NK-92 (cell line): Measurements from ENCODE around the gene BTG2.

Experiments used
- DNase-seq: peaks from one replicate; lab custom pipeline; 2025; ENCODE audit not compliant: unreplicated experiment; lab: John Stamatoyannopoulos, UW

Gene BTG2

GRCh38 chr1:203316626-203317093 lies 11.3 kb downstream of the BTG2 start:
- DNase-seq: no peak

GRCh38 chr1:203317429-203318228 lies 12.3 kb downstream of the BTG2 start:
- no peak for DNase-seq

- DNase-seq: no peak
Observed at GRCh38 chr1:203318229-203318517, 12.9 kb downstream of the BTG2 start.

GRCh38 chr1:203320591-203321272 lies 15.4 kb downstream of the BTG2 start:
- DNase-seq: no peak

GRCh38 chr1:203321273-203322052 lies 16.1 kb downstream of the BTG2 start:
- DNase-seq: no peak

- no peak for DNase-seq
Observed at GRCh38 chr1:203322500-203323179, 17.3 kb downstream of the BTG2 start.

- DNase-seq: no peak
Observed at GRCh38 chr1:203323587-203323986, 18.3 kb downstream of the BTG2 start.

- no peak for DNase-seq
Observed at GRCh38 chr1:203324105-203325025, 19.0 kb downstream of the BTG2 start.

GRCh38 chr1:203325026-203325417 lies 19.7 kb downstream of the BTG2 start:
- no peak for DNase-seq

GRCh38 chr1:203325418-203326091 lies 20.2 kb downstream of the BTG2 start:
- no peak for DNase-seq

- peak; percentile 71 for DNase-seq
Observed at GRCh38 chr1:203326830-203327683, 21.7 kb downstream of the BTG2 start.

- peak; percentile 15 for DNase-seq
Observed at GRCh38 chr1:203327684-203328457, 22.6 kb downstream of the BTG2 start.

- DNase-seq: no peak
Observed at GRCh38 chr1:203328714-203329122, 23.4 kb downstream of the BTG2 start.

- DNase-seq: no peak
Observed at GRCh38 chr1:203331224-203331623, 25.9 kb downstream of the BTG2 start.

GRCh38 chr1:203335503-203335902 lies 30.2 kb downstream of the BTG2 start:
- no peak for DNase-seq

- DNase-seq: no peak
Observed at GRCh38 chr1:203336097-203336496, 30.8 kb downstream of the BTG2 start.

- no peak for DNase-seq
Observed at GRCh38 chr1:203338335-203339036, 33.2 kb downstream of the BTG2 start.
